CD14-positive monocyte (primary cell): ENCODE results near the gene NPFFR1. TPM values are rescaled to one million over a fixed set of nuclear protein-coding genes. Genes with fewer than 3 reads are reported as not detected.

Experiments
- DNase-seq, 3 donors: peaks; one replicate each; pipeline ENCODE4 v3.0.0-alpha.2; 2011 to 2022
- H2AFZ ChIP-seq: 2 replicates; pipeline ENCODE4 v1.6.0; 2012; ENCODE audit warnings: mild to moderate bottlenecking, low read depth, low read length, inconsistent platforms; ENCODE audit not compliant: insufficient read depth, poor library complexity, severe bottlenecking
- H3K27ac ChIP-seq, 2 donors: 1 replicate in 1 of 2; 2 replicates in 1 of 2; pipeline ENCODE4 v1.5.1; 2012 to 2013; ENCODE audit warnings: low read length in 2 of 2, control low read depth in 1 of 2, inconsistent platforms in 1 of 2, low read depth in 1 of 2, mild to moderate bottlenecking in 1 of 2
- H3K27me3 ChIP-seq, 2 donors: one replicate each; pipeline versions ENCODE4 v1.6.0 to v1.6.1; 2011 to 2013; ENCODE audit warnings: low read length in 2 of 2; ENCODE audit not compliant: control insufficient read depth in 2 of 2, insufficient read depth in 2 of 2
- H3K36me3 ChIP-seq, 2 donors: replicated peaks in 1 of 2; 1 replicate in 1 of 2; 2 replicates in 1 of 2; pipeline versions ENCODE4 v1.5.1 to v1.6.1; 2012 to 2013; ENCODE audit warnings: low read length in 2 of 2, control low read depth in 1 of 2, inconsistent platforms in 1 of 2, mild to moderate bottlenecking in 1 of 2; ENCODE audit not compliant: insufficient read depth in 2 of 2, control insufficient read depth in 1 of 2
- H3K4me1 ChIP-seq, 2 donors: 1 replicate in 1 of 2; 2 replicates in 1 of 2; pipeline versions ENCODE4 v1.5.1 to v1.6.1; 2012 to 2013; ENCODE audit warnings: low read length in 2 of 2, control low read depth in 1 of 2, inconsistent platforms in 1 of 2, mild to moderate bottlenecking in 1 of 2, moderate library complexity in 1 of 2; ENCODE audit not compliant: insufficient read depth in 2 of 2, control insufficient read depth in 1 of 2
- H3K4me2 ChIP-seq: replicated peaks from 2 replicates; pipeline ENCODE3; 2012; ENCODE audit warnings: low read length, moderate library complexity, mild to moderate bottlenecking; ENCODE audit not compliant: poor library complexity, severe bottlenecking; ENCODE audit errors: extremely low read depth
- H3K4me3 ChIP-seq, 3 experiments: fragments of 200-600 bp in 1 of 3; sonication (generic) in 1 of 3; replicated peaks in 1 of 3; 1 replicate in 2 of 3; 2 replicates in 1 of 3; pipeline ENCODE4 v1.5.1; 2011 to 2013; ENCODE audit warnings: low read length in 3 of 3, mild to moderate bottlenecking in 3 of 3, control low read depth in 2 of 3, low read depth in 2 of 3, inconsistent platforms in 1 of 3, moderate library complexity in 1 of 3
- H3K79me2 ChIP-seq: 2 replicates; pipeline ENCODE4 v1.6.0; 2012; ENCODE audit warnings: mild to moderate bottlenecking, control low read depth, inconsistent platforms, low read length, moderate library complexity; ENCODE audit not compliant: insufficient read depth
- H3K9ac ChIP-seq: 2 replicates; pipeline ENCODE4 v1.6.0; 2017; ENCODE audit warnings: low read length, mild to moderate bottlenecking; ENCODE audit not compliant: insufficient read depth, poor library complexity, severe bottlenecking
- H3K9me3 ChIP-seq, 2 donors: replicated peaks in 1 of 2; 1 replicate in 1 of 2; 2 replicates in 1 of 2; pipeline versions ENCODE4 v1.5.1 to v1.6.1; 2012 to 2013; ENCODE audit warnings: low read length in 2 of 2, control low read depth in 1 of 2; ENCODE audit not compliant: control insufficient read depth in 1 of 2, insufficient read depth in 1 of 2
- H4K20me1 ChIP-seq: 2 replicates; pipeline ENCODE4 v1.6.0; 2012; ENCODE audit warnings: mild to moderate bottlenecking, low read length, control low read depth, moderate library complexity; ENCODE audit not compliant: insufficient read depth
- H3K27ac Mint-ChIP-seq, 7 donors: one replicate each; pipeline ENCODE4 v1.8.0; 2020; ENCODE audit warnings: mild to moderate bottlenecking in 7 of 7, mixed read lengths in 7 of 7, moderate library complexity in 6 of 7, inconsistent platforms in 2 of 7
- H3K27me3 Mint-ChIP-seq, 3 donors: one replicate each; pipeline ENCODE4 v1.8.0; 2021 to 2022; ENCODE audit warnings: low read depth in 3 of 3, mild to moderate bottlenecking in 3 of 3, mixed read lengths in 3 of 3, moderate library complexity in 3 of 3, inconsistent platforms in 1 of 3
- H3K36me3 Mint-ChIP-seq, 2 donors: one replicate each; pipeline ENCODE4 v1.8.0; 2020; ENCODE audit warnings: mixed read lengths in 2 of 2, inconsistent platforms in 1 of 2, mild to moderate bottlenecking in 1 of 2
- H3K4me1 Mint-ChIP-seq: one replicate; pipeline ENCODE4 v1.8.0; 2020; ENCODE audit warnings: mild to moderate bottlenecking, mixed read lengths
- H3K4me3 Mint-ChIP-seq, 2 donors: one replicate each; pipeline ENCODE4 v1.8.0; 2020; ENCODE audit warnings: mild to moderate bottlenecking in 2 of 2, mixed read lengths in 2 of 2, moderate library complexity in 1 of 2
- H3K9me3 Mint-ChIP-seq, 7 donors: one replicate each; pipeline ENCODE4 v1.8.0; 2020 to 2022; ENCODE audit warnings: mixed read lengths in 7 of 7, mild to moderate bottlenecking in 6 of 7, moderate library complexity in 6 of 7, inconsistent platforms in 2 of 7
- CTCF ChIP-seq: fragments of 200-600 bp; IDR thresholded peaks from one replicate; pipeline ENCODE4 v1.8.0; 2022; ENCODE audit warnings: antibody characterized with exemption, mild to moderate bottlenecking
- WGBS: methylation state at CpG from one replicate; pipeline ENCODE4 v1.1.5; 2013; ENCODE audit warnings: missing lambda C conversion rate; ENCODE audit not compliant: insufficient coverage; 5-methylcytosine and 5-hydroxymethylcytosine counted together
- intact Hi-C, 2 donors: fragments of 100-400 bp; cut with micrococcal nuclease; formaldehyde crosslinking; loops; one replicate each; pipeline versions ENCODE4 v1.15.0 to v1.15.1; 2023
- polyA plus RNA-seq, 3 donors: library from polyadenylated mRNA; depleted of rRNA in 1 of 3; unstranded in 2 of 3; stranded (reverse) in 1 of 3; fragments of 300-500 nt in 2 of 3; fragments of >200 nt in 1 of 3; fragmentation: Illumina TruSeq in 2 of 3; gene quantifications; 1 replicate in 2 of 3; 2 replicates in 1 of 3; pipeline ENCODE4 v1.2.3, GENCODE V29; 2012 to 2021

NPFFR1 gene
- polyA plus RNA-seq, 3 donors: 0.03 TPM; not detected in 2

DNA sequence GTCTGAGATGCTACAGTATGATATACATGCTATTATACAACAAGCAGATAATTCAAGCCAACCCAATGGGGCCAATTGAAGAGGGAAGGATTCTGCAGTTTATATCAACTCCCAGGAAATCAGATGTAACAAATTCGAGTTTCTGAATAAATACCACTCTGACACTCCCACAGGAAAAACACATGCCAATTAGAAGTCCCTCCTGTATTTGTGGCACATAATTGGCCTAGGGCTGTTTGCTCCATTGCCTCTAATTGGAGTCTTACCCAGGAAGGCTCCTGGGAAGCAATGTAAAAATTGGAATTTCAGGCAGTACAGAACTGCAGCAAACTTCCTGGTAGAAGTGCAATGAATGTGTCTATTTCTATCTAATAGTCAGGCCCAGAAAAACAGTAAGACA, 55.3 kb downstream of the NPFFR1 start:
- WGBS: no CpG with 5 or more reads among the region's 1 CpG
- Histone ChIP-seq H3K9ac (no peak overlapping the region), H3K4me3 (no peak overlapping the region), H3K79me2 (peaks cover 43% of the 10 kb centered on the region), H2AFZ (no peak overlapping the region), H3K27ac (no peak overlapping the region), H3K36me3 (peaks cover 11 to 26% of the 10 kb centered on the region in 2 donors), H3K9me3 (no peaks in the 10 kb centered on the region), H3K4me1 (peaks cover 12 to 18% of the 10 kb centered on the region in 2 donors), H3K4me2 (no peak overlapping the region), H4K20me1 (no peaks in the 10 kb centered on the region), H3K27me3 (no peaks in the 10 kb centered on the region)
- intact Hi-C loops: no loop called here
- H3K4me1 Mint-ChIP-seq: peaks cover 9% of the 10 kb centered on the region
- H3K27ac Mint-ChIP-seq: no peak overlapping the region
- DNase-seq: no peak
- H3K9me3 Mint-ChIP-seq: peaks cover 0 to 1% (median 0%) of the 10 kb centered on the region in 7 donors
- H3K27me3 Mint-ChIP-seq: no peaks in the 10 kb centered on the region
- TF ChIP-seq CTCF: no peak
- H3K36me3 Mint-ChIP-seq: peaks cover 16 to 26% of the 10 kb centered on the region in 2 donors
- H3K4me3 Mint-ChIP-seq: no peak overlapping the region

DNA sequence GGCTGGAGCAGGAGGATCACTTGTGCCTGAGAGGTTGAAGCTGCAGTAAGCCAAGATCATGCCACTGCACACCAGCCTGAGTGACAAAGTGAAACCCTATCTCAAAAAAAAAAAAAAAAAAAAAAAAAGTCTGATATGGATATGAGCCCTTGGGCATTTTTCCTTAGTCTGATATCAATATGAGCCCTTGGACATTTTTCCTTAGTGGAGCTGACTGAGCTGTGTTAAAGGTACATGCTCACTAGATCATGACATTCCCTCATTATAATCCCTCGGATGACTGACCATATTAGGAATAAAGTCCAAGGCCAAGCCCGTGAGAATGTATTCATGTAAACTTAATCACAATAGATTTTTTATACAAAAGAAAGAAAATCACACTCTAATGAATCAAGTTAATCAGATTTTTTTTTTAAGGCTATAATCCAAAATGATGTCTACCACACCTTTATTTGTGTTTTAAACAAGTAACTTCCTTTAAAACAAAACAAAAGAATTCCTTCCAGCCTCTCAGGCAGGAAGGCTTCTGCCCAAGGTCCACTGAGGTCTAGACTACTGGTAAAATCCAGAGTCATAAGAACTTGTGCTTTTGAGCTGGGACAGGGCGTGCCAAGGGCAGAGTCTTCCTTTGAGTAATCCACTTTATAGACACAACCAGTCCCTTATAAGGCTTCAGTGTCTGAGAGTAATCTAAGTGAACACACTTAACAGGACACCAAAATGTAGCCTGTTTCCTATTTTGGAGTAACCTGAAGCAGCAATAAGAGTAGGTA, 56.1 kb downstream of the NPFFR1 start:
- no CpG with 5 or more reads among the region's 3 CpGs for WGBS
- no peak overlapping the region for H3K9ac ChIP-seq
- intact Hi-C loops: no loop called here
- H3K27me3 Mint-ChIP-seq: peaks cover 0 to under 1% (median 0%) of the 10 kb centered on the region in 3 donors
- TF ChIP-seq CTCF: no peak
- peaks cover 0 to 1% (median 0%) of the 10 kb centered on the region in 7 donors for H3K9me3 Mint-ChIP-seq
- H3K27ac Mint-ChIP-seq: no peak overlapping the region
- peaks cover 39% of the 10 kb centered on the region for H3K79me2 ChIP-seq
- no peak overlapping the region for H3K4me3 ChIP-seq
- H2AFZ ChIP-seq: no peak overlapping the region
- H3K4me3 Mint-ChIP-seq: no peak overlapping the region
- no peaks in the 10 kb centered on the region for H3K27me3 ChIP-seq
- peaks cover 18 to 26% of the 10 kb centered on the region in 2 donors for H3K36me3 Mint-ChIP-seq
- no peak overlapping the region for H3K4me2 ChIP-seq
- H3K36me3 ChIP-seq: peaks cover 12 to 26% of the 10 kb centered on the region in 2 donors
- peaks cover 9 to 12% of the 10 kb centered on the region in 2 donors for H3K4me1 ChIP-seq
- H3K4me1 Mint-ChIP-seq: peaks cover 9% of the 10 kb centered on the region
- no peaks in the 10 kb centered on the region for H3K9me3 ChIP-seq
- no peak for DNase-seq
- H3K27ac ChIP-seq: no peak overlapping the region
- H4K20me1 ChIP-seq: no peaks in the 10 kb centered on the region
